LNCaP clone FGC (cell line): ENCODE measurements around the gene BIRC5.
"Not testable (repeated sequence)": the region's sequence is repeated elsewhere in the genome, so short reads cannot be mapped to it uniquely, and the experiment has no call there.

Experiments used
- DNase-seq: peaks from one replicate; pipeline ENCODE4 v3.0.0-alpha.2; 2011; ENCODE audit warnings: low read depth
- H3K4me3 ChIP-seq: 2 replicates; pipeline ENCODE4 v1.5.1; 2011; ENCODE audit warnings: mild to moderate bottlenecking, low read depth, low read length, control low read depth
- TF ChIP-seq, protein P1 (sequence below): IDR thresholded peaks from 2 replicates; pipeline ENCODE4 v1.5.1; 2012; ENCODE audit warnings: mild to moderate bottlenecking; ENCODE audit not compliant: control insufficient read depth, insufficient read depth; ENCODE audit errors: extremely low read depth

Gene BIRC5

DNA sequence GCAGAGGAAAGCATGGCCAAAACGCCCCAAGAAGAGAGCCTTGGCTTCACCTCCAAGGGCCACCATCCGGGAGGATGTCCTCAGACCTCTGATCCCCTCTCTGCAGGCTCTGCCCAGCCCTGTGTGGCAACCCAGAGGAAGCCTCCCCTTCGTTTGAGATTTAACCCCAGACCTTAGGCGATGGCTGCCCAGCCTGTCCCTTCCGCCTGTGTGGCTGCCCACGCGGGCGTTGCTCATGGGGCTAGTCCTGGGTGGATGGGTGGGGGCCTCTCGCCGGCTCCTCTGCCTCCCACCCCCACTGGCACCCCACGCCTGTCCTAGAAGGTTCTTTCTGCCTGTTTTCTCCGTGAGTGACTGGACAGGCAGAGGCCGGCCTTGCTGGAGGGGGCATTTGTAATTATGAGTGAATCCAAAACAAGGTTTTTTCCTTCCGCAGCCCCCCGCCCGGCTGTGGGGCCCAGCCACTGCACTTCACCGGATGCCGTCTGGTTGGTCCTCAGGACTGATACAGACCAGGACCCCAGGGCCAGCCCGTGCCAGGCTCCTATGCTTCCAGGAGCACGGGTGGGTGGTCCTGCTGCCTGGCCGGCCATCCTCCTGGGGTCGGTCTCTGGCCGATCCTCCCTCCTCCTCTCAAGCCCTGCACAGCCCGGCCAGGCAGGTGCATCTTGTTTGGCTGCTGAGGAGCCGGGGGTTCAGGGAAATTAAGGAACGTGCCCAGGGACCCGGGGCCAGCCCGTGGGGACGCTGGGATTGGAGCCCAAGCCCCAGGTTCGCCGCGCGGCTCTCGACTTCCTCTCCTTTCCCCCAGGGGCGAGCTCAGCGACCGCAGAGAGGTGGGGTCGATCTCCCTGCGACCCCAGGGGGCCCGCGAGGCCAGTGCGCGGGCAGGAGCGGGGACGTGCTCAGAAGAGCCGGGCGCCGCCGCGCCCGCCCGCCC is 17.2 kb downstream of the BIRC5 start, which contains the start of gene TMEM235:
TMEM235 (plus strand) TSS at position 636 of the 940 bp plus-strand sequence. CDS start 393 bp downstream, outside the sequence.
- DNase-seq, result no peak
- H3K4me3 ChIP-seq, result no peak within 1 kb of the TSS
- TF ChIP-seq, protein P1, sequence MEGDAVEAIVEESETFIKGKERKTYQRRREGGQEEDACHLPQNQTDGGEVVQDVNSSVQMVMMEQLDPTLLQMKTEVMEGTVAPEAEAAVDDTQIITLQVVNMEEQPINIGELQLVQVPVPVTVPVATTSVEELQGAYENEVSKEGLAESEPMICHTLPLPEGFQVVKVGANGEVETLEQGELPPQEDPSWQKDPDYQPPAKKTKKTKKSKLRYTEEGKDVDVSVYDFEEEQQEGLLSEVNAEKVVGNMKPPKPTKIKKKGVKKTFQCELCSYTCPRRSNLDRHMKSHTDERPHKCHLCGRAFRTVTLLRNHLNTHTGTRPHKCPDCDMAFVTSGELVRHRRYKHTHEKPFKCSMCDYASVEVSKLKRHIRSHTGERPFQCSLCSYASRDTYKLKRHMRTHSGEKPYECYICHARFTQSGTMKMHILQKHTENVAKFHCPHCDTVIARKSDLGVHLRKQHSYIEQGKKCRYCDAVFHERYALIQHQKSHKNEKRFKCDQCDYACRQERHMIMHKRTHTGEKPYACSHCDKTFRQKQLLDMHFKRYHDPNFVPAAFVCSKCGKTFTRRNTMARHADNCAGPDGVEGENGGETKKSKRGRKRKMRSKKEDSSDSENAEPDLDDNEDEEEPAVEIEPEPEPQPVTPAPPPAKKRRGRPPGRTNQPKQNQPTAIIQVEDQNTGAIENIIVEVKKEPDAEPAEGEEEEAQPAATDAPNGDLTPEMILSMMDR, result no peak

DNA sequence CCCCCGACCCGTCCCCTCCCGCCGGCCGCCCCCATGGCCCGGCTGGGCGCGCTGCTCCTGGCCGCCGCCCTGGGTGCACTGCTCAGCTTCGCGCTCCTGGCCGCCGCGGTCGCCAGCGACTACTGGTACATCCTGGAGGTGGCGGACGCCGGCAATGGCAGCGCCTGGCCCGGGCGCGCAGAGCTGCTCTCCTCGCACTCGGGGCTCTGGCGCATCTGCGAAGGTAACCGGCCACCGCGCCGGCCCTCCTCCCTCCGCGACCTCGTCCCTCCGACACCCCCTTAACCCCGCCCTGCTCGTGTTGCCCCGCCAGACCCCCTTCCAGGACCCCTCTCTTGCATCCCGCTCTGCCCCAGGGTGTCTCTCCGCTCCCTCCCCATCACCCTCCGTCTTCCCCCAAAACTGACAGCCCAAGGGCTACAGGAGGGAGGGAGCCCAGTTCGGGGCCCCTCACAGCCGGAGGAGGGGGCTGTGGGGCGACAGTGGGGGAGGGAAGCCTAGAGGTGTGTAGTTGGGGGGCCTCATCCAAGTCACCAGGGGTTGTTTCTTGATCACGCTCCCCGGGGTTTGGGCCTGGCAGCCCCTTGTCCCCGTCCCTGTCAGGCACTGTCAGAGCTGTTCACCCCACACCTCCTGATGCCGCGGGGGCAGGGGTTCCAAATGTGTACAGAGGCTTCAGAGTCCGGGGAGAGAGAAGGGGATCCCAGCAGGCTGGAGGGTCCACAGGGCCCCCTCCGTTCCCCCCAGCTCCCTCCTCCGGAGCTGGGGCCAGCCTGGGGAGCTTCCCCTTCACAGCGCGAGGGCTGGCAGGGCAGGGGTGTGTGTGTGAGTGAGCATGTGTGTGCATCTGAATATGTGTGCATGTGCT is 18.2 kb downstream of the BIRC5 start:
- no peak overlapping the region for H3K4me3 ChIP-seq
- no peak for DNase-seq
- TF ChIP-seq, protein P1, result no peak

DNA sequence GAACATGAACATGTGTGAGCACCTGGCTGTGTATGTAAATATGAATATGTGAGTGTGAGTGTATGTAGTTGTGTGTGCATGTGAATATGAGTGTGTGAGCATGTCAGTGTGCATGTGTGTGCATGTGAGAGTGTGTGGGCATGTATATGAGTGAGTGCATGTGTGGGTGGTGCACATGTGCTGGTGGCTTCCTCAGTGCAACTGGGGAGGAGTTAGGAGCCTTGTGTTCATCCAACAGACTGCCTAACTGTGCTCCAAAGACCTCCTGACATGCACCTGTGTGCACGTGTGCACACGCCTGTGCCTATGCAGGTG is 18.8 kb downstream of the BIRC5 start:
- TF ChIP-seq, protein P1, result no peak
- no peak for DNase-seq
- no peak overlapping the region for H3K4me3 ChIP-seq

DNA sequence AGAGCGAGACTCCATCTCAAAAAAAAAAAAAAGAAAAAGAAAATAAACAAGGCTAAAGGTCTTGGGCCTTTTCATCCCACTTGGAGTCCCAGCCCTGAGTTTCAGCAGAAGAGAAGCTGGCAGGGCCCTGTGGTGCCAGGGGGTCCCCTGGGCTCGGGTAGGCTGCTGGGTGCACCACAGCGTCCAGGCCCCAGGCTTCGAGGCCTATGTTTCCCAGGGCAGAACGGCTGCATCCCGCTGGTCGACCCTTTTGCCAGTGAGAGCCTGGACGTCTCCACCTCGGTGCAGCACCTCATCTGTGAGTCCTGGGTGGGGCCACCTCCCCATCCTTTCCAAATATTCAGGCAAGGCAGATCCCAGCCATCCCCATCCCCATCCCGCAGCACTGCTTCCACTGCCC is 19.6 kb downstream of the BIRC5 start:
- TF ChIP-seq, protein P1, result no peak
- DNase-seq, result no peak
- H3K4me3 ChIP-seq, result no peak overlapping the region

DNA sequence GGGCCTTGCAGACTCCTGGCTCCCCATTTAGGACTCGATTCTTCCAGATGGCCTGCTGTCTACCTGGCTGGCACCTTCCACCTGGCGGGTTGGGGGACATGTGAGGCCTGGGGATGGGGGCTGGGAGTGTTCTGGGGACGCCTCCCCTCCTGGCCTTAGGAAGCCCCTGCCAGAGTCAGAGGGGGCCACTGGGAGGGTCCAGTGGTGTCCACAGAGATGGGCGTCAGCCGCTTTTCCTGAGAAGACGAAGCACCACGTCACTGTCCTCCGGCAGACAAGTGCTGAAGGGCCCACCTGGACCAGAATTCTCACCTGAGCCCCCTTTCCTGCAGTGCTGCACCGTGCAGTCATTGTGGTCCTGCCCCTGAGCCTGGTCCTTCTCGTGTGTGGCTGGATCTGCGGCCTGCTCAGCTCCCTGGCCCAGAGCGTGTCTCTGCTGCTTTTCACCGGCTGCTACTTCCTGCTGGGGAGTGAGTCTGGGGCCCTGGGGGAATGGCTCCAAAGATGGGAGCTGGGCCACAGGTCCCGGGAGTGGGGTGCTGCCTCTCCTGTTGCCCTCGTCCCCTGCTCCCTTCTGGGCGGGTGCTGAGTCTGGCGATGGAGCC is 20.3 kb downstream of the BIRC5 start:
- no peak overlapping the region for H3K4me3 ChIP-seq
- DNase-seq, result no peak
- TF ChIP-seq, protein P1, result no peak

DNA sequence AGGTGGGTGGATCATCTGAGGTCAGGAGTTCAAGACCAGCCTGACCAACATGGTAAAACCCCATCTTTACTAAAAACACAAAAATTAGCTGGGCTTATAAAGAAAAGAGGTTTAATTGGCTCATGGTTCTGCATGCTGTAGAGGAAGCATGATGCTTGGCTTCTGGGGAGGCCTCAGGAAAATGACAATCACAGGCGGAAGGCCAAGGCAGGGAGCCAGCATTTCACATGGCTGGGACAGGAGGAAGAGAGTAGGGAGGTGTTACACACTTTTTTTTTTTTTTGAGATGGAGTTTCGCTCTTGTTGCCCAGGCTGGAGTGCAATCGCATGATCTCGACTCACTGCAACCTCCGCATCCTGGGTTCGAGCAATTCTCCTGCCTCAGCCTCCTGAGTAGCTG is 21.0 kb downstream of the BIRC5 start:
- H3K4me3 ChIP-seq, DNase-seq: not testable (repeated sequence)

DNA sequence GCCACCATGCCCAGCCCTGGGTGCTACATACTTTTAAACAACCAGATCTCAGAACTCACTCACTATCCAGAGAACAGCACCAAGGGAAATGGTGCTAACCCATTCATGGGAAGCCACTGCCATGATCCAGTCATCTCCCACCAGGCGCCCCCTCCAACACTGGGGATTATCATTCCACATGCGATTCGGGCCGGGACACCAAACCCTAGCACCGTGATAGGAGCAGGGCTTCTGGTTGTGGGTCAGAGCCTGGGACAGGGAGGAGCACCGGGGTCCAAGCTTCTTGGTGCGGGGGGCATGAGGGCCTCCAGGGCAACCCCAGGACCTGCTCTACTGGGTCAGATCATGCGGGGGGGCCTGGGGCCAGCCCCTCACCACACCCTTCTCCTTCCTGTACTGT is 21.8 kb downstream of the BIRC5 start:
- TF ChIP-seq, protein P1, result no peak
- H3K4me3 ChIP-seq, result no peak overlapping the region
- no peak for DNase-seq
